ENCODE results near the gene HMCN1.
A peak's percentile ranks its signal among the peaks of the same experiment; 100 is the strongest.

Gene HMCN1

GRCh38 chr1:186086583-186086982, 352.4 kb downstream of the HMCN1 start:
- DNase-seq (ENCODE audit: low read depth, low spot score), result no peak

- no peak for DNase-seq (ENCODE audit: low read depth, low spot score)
Observed at GRCh38 chr1:186089940-186090339, 355.7 kb downstream of the HMCN1 start.

- no peak for DNase-seq (ENCODE audit: low read depth, low spot score)
Observed at GRCh38 chr1:186091222-186091720, 357.1 kb downstream of the HMCN1 start.

GRCh38 chr1:186093437-186093836, 359.2 kb downstream of the HMCN1 start:
- DNase-seq (ENCODE audit: low read depth, low spot score), result no peak

- DNase-seq (ENCODE audit: low read depth, low spot score), result no peak
Observed at GRCh38 chr1:186094172-186094571, 360.0 kb downstream of the HMCN1 start.

GRCh38 chr1:186099336-186100104, 365.3 kb downstream of the HMCN1 start:
- DNase-seq (ENCODE audit: low read depth, low spot score), result no peak

GRCh38 chr1:186102107-186102506, 367.9 kb downstream of the HMCN1 start:
- DNase-seq (ENCODE audit: low read depth, low spot score), result no peak

- DNase-seq (ENCODE audit: low read depth, low spot score), result peak; percentile 58
Observed at GRCh38 chr1:186102547-186103148, 368.5 kb downstream of the HMCN1 start.

- DNase-seq (ENCODE audit: low read depth, low spot score), result no peak
Observed at GRCh38 chr1:186104459-186104858, 370.3 kb downstream of the HMCN1 start.

GRCh38 chr1:186112280-186112679, 378.1 kb downstream of the HMCN1 start:
- DNase-seq (ENCODE audit: low read depth, low spot score), result no peak

- DNase-seq (ENCODE audit: low read depth, low spot score), result no peak
Observed at GRCh38 chr1:186113461-186113860, 379.3 kb downstream of the HMCN1 start.

GRCh38 chr1:186118724-186119123, 384.5 kb downstream of the HMCN1 start:
- no peak for DNase-seq (ENCODE audit: low read depth, low spot score)

GRCh38 chr1:186122837-186123236, 388.6 kb downstream of the HMCN1 start:
- no peak for DNase-seq (ENCODE audit: low read depth, low spot score)

GRCh38 chr1:186125035-186125434, 390.8 kb downstream of the HMCN1 start:
- DNase-seq (ENCODE audit: low read depth, low spot score), result no peak

- DNase-seq (ENCODE audit: low read depth, low spot score), result no peak
Observed at GRCh38 chr1:186125511-186125910, 391.3 kb downstream of the HMCN1 start.

- DNase-seq (ENCODE audit: low read depth, low spot score), result no peak
Observed at GRCh38 chr1:186129758-186130157, 395.6 kb downstream of the HMCN1 start.

GRCh38 chr1:186139115-186139514, 404.9 kb downstream of the HMCN1 start:
- no peak for DNase-seq (ENCODE audit: low read depth, low spot score)

GRCh38 chr1:186139701-186140100, 405.5 kb downstream of the HMCN1 start:
- no peak for DNase-seq (ENCODE audit: low read depth, low spot score)

GRCh38 chr1:186142159-186142558, 408.0 kb downstream of the HMCN1 start:
- DNase-seq (ENCODE audit: low read depth, low spot score), result no peak

GRCh38 chr1:186142916-186143315, 408.7 kb downstream of the HMCN1 start:
- DNase-seq (ENCODE audit: low read depth, low spot score), result no peak

- DNase-seq (ENCODE audit: low read depth, low spot score), result no peak
Observed at GRCh38 chr1:186143481-186143880, 409.3 kb downstream of the HMCN1 start.

- no peak for DNase-seq (ENCODE audit: low read depth, low spot score)
Observed at GRCh38 chr1:186144505-186144904, 410.3 kb downstream of the HMCN1 start.

- DNase-seq (ENCODE audit: low read depth, low spot score), result no peak
Observed at GRCh38 chr1:186146974-186147373, 412.8 kb downstream of the HMCN1 start.

Measured in brain pericyte (primary cell).